ENCODE results near the gene TMC8.
"Not testable (repeated sequence)": the region's sequence is repeated elsewhere in the genome, so short reads cannot be mapped to it uniquely, and the experiment has no call there.

TMC8 gene

GRCh38 chr17:78110363-78111015, 20.1 kb upstream of the TMC8 start:
- DNase-seq, result no peak

GRCh38 chr17:78111016-78111726, 19.4 kb upstream of the TMC8 start:
- DNase-seq, result no peak

- DNase-seq, result no peak
These were observed 18.6 kb upstream of the TMC8 start for GRCh38 chr17:78111727-78112517.

- peak; percentile 63 for DNase-seq
These were observed 17.8 kb upstream of the TMC8 start for GRCh38 chr17:78112518-78113471.

GRCh38 chr17:78113804-78114785, 16.5 kb upstream of the TMC8 start:
- DNase-seq, result no peak

- no peak for DNase-seq
These were observed 15.5 kb upstream of the TMC8 start for GRCh38 chr17:78114831-78115723.

GRCh38 chr17:78115803-78116202, 14.8 kb upstream of the TMC8 start:
- DNase-seq, result not testable (repeated sequence)

- DNase-seq, result no peak
These were observed 14.2 kb upstream of the TMC8 start for GRCh38 chr17:78116411-78116810.

GRCh38 chr17:78117027-78117981, 13.3 kb upstream of the TMC8 start:
- no peak for DNase-seq

- no peak for DNase-seq
These were observed 11.8 kb upstream of the TMC8 start for GRCh38 chr17:78118801-78119241.

GRCh38 chr17:78120537-78120936, 10.0 kb upstream of the TMC8 start:
- DNase-seq, result no peak

- no peak for DNase-seq
These were observed 9.4 kb upstream of the TMC8 start for GRCh38 chr17:78120971-78121800.

- no peak for DNase-seq
These were observed 8.8 kb upstream of the TMC8 start for GRCh38 chr17:78121801-78122215.

- no peak for DNase-seq
These were observed 8.2 kb upstream of the TMC8 start for GRCh38 chr17:78122216-78122930.

- no peak for DNase-seq
These were observed 7.7 kb upstream of the TMC8 start for GRCh38 chr17:78122931-78123249.

GRCh38 chr17:78123258-78123929, 7.2 kb upstream of the TMC8 start:
- no peak for DNase-seq

Measured in activated CD4-positive, alpha-beta T cell treated with anti-CD3 and anti-CD28 coated beads for 1 hour (primary cell).